GM18499 (cell line): Measurements from ENCODE around the gene EPAS1.

Experiments
- ATAC-seq: cut with Tn5 transposase; IDR thresholded peaks from one replicate; pipeline ENCODE4 v1.9.1; 2021; ENCODE audit warnings: moderate number of reproducible peaks; ENCODE audit not compliant: insufficient read depth, unreplicated experiment

EPAS1 gene

GRCh38 chr2:46296840-46297545 lies at the start of gene EPAS1:
TSS of gene EPAS1 (plus strand) at chr2:46297407. CDS start at chr2:46297912, 505 bp downstream.
- no peak for ATAC-seq

GRCh38 chr2:46248171-46248570 lies 49.0 kb upstream of the EPAS1 start:
- no peak for ATAC-seq

- no peak for ATAC-seq
Observed at GRCh38 chr2:46249654-46250053, 47.6 kb upstream of the EPAS1 start.

GRCh38 chr2:46252891-46253659 lies 44.1 kb upstream of the EPAS1 start:
- no peak for ATAC-seq

- ATAC-seq, result no peak
Observed at GRCh38 chr2:46254474-46254873, 42.7 kb upstream of the EPAS1 start.

GRCh38 chr2:46256563-46257142 lies 40.6 kb upstream of the EPAS1 start:
- ATAC-seq, result no peak

GRCh38 chr2:46257476-46257875 lies 39.7 kb upstream of the EPAS1 start:
- no peak for ATAC-seq

GRCh38 chr2:46257980-46258379 lies 39.2 kb upstream of the EPAS1 start:
- ATAC-seq, result no peak

GRCh38 chr2:46258937-46259776 lies 38.0 kb upstream of the EPAS1 start:
- ATAC-seq, result no peak

GRCh38 chr2:46259777-46260168 lies 37.4 kb upstream of the EPAS1 start:
- ATAC-seq, result no peak

- no peak for ATAC-seq
Observed at GRCh38 chr2:46260305-46260704, 36.9 kb upstream of the EPAS1 start.

GRCh38 chr2:46262248-46262938 lies 34.8 kb upstream of the EPAS1 start:
- no peak for ATAC-seq

- ATAC-seq, result no peak
Observed at GRCh38 chr2:46263347-46263746, 33.9 kb upstream of the EPAS1 start.

- ATAC-seq, result no peak
Observed at GRCh38 chr2:46264447-46264846, 32.8 kb upstream of the EPAS1 start.

GRCh38 chr2:46266134-46266533 lies 31.1 kb upstream of the EPAS1 start:
- no peak for ATAC-seq

GRCh38 chr2:46267616-46268015 lies 29.6 kb upstream of the EPAS1 start:
- ATAC-seq, result no peak

- no peak for ATAC-seq
Observed at GRCh38 chr2:46268196-46268595, 29.0 kb upstream of the EPAS1 start.

- ATAC-seq, result no peak
Observed at GRCh38 chr2:46269001-46269400, 28.2 kb upstream of the EPAS1 start.

- no peak for ATAC-seq
Observed at GRCh38 chr2:46269544-46270273, 27.5 kb upstream of the EPAS1 start.
